Activated CD4-positive, alpha-beta T cell treated with anti-CD3 and anti-CD28 coated beads, Interleukin-2, amount 10 ng/mL, durations not matched to agents 24 days and 14 days (primary cell): ENCODE measurements around the gene KATNB1. TPM values are rescaled to one million over a fixed set of nuclear protein-coding genes. Genes with fewer than 3 reads are reported as not detected.
A peak's percentile ranks its signal among the peaks of the same experiment; 100 is the strongest.
"Not testable (repeated sequence)": the region's sequence is repeated elsewhere in the genome, so short reads cannot be mapped to it uniquely, and the experiment has no call there.

ENCODE experiments used
- DNase-seq: peaks from one replicate; pipeline ENCODE4 v3.0.0; 2022
- H3K27ac Mint-ChIP-seq: one replicate; pipeline ENCODE4 v1.8.0; 2022; ENCODE audit warnings: mild to moderate bottlenecking, mixed read lengths
- H3K27me3 Mint-ChIP-seq: one replicate; pipeline ENCODE4 v1.8.0; 2022; ENCODE audit warnings: mixed read lengths
- H3K36me3 Mint-ChIP-seq: one replicate; pipeline ENCODE4 v1.8.0; 2022; ENCODE audit warnings: low read depth, mild to moderate bottlenecking, mixed read lengths
- H3K4me1 Mint-ChIP-seq: one replicate; pipeline ENCODE4 v1.8.0; 2021; ENCODE audit warnings: mixed read lengths
- H3K4me3 Mint-ChIP-seq: one replicate; pipeline ENCODE4 v1.8.0; 2022; ENCODE audit warnings: mild to moderate bottlenecking, moderate library complexity, mixed read lengths
- H3K9me3 Mint-ChIP-seq: one replicate; pipeline ENCODE4 v1.8.0; 2021; ENCODE audit warnings: mixed read lengths
- intact Hi-C: fragments of 100-400 bp; cut with micrococcal nuclease; formaldehyde crosslinking; loops from one replicate; pipeline ENCODE4 v1.15.1; 2023
- total RNA-seq: library from RNA; stranded (reverse); gene quantifications from 2 replicates; pipeline ENCODE4 v1.2.3, GENCODE V29; 2022

Gene KATNB1
- total RNA-seq, 1 donor from 2014 or later: 45.0 TPM

- Mint-ChIP-seq H3K4me1 (no peaks in the 10 kb centered on the region), H3K36me3 (no peaks in the 10 kb centered on the region), H3K27me3 (no peaks in the 10 kb centered on the region), H3K27ac (no peak overlapping the region), H3K9me3 (peaks cover 8% of the 10 kb centered on the region), H3K4me3 (no peak overlapping the region)
- intact Hi-C loops: no loop called here
- no peak for DNase-seq
These were observed 10.0 kb upstream of the KATNB1 start for GRCh38 chr16:57725554-57725953.

GRCh38 chr16:57725976-57726375, 9.6 kb upstream of the KATNB1 start:
- H3K27me3 Mint-ChIP-seq: no peaks in the 10 kb centered on the region
- intact Hi-C loops: no loop called here
- H3K9me3 Mint-ChIP-seq: peaks cover 8% of the 10 kb centered on the region
- H3K4me3 Mint-ChIP-seq: no peak overlapping the region
- no peaks in the 10 kb centered on the region for H3K4me1 Mint-ChIP-seq
- no peak overlapping the region for H3K27ac Mint-ChIP-seq
- no peak for DNase-seq
- H3K36me3 Mint-ChIP-seq: no peaks in the 10 kb centered on the region

GRCh38 chr16:57726433-57726947, 9.1 kb upstream of the KATNB1 start:
- H3K36me3 Mint-ChIP-seq: no peaks in the 10 kb centered on the region
- DNase-seq: no peak
- peaks cover 8% of the 10 kb centered on the region for H3K9me3 Mint-ChIP-seq
- no peak overlapping the region for H3K4me3 Mint-ChIP-seq
- no peaks in the 10 kb centered on the region for H3K4me1 Mint-ChIP-seq
- no peaks in the 10 kb centered on the region for H3K27me3 Mint-ChIP-seq
- intact Hi-C loops: no loop called here
- no peak overlapping the region for H3K27ac Mint-ChIP-seq

- peaks cover under 1% of the 10 kb centered on the region for H3K36me3 Mint-ChIP-seq
- DNase-seq: no peak
- H3K9me3 Mint-ChIP-seq: peaks cover 10% of the 10 kb centered on the region
- intact Hi-C loops: no loop called here
- no peak overlapping the region for H3K4me3 Mint-ChIP-seq
- H3K27me3 Mint-ChIP-seq: no peaks in the 10 kb centered on the region
- no peaks in the 10 kb centered on the region for H3K4me1 Mint-ChIP-seq
- no peak overlapping the region for H3K27ac Mint-ChIP-seq
These were observed 8.0 kb upstream of the KATNB1 start for GRCh38 chr16:57727610-57728009.

- Mint-ChIP-seq H3K27me3 (no peaks in the 10 kb centered on the region), H3K27ac (no peak overlapping the region), H3K4me3 (no peak overlapping the region), H3K4me1 (peaks cover 3% of the 10 kb centered on the region), H3K36me3 (peaks cover 8% of the 10 kb centered on the region), H3K9me3 (peaks cover 19% of the 10 kb centered on the region)
- intact Hi-C loops: no loop called here
- no peak for DNase-seq
These were observed 7.0 kb upstream of the KATNB1 start for GRCh38 chr16:57728336-57729181.

- Mint-ChIP-seq H3K27me3 (no peaks in the 10 kb centered on the region), H3K4me3 (no peak overlapping the region)
These were observed 6.4 kb upstream of the KATNB1 start for GRCh38 chr16:57729182-57729484.

GRCh38 chr16:57729852-57730251, 5.7 kb upstream of the KATNB1 start:
- H3K36me3 Mint-ChIP-seq: peaks cover 11% of the 10 kb centered on the region
- DNase-seq, H3K4me3 Mint-ChIP-seq, H3K27ac Mint-ChIP-seq, H3K4me1 Mint-ChIP-seq, H3K27me3 Mint-ChIP-seq: not testable (repeated sequence)
- intact Hi-C loops: loop anchor here (10.0 kb wide), 2 partner anchors 255 to 425 kb away; no protein-coding TSS in a partner anchor
- H3K9me3 Mint-ChIP-seq: peaks cover 19% of the 10 kb centered on the region

More at GRCh38 chr16:57729182-57729484, 6.4 kb upstream of the KATNB1 start:
- Mint-ChIP-seq H3K9me3 (peaks cover 19% of the 10 kb centered on the region), H3K4me1 (peaks cover 3% of the 10 kb centered on the region), H3K36me3 (peaks cover 11% of the 10 kb centered on the region), H3K27ac (peak overlapping the region; percentile 72)
- no peak for DNase-seq
- intact Hi-C loops: no loop called here

- H3K27me3 Mint-ChIP-seq: no peaks in the 10 kb centered on the region
- H3K27ac Mint-ChIP-seq: no peak overlapping the region
- no peak for DNase-seq
- intact Hi-C loops: loop anchor here (10.0 kb wide), 2 partner anchors 256 to 426 kb away; no protein-coding TSS in a partner anchor
- H3K4me3 Mint-ChIP-seq: no peak overlapping the region
- peaks cover 19% of the 10 kb centered on the region for H3K9me3 Mint-ChIP-seq
- H3K4me1 Mint-ChIP-seq: peaks cover 5% of the 10 kb centered on the region
- peaks cover 15% of the 10 kb centered on the region for H3K36me3 Mint-ChIP-seq
These were observed 4.5 kb upstream of the KATNB1 start for GRCh38 chr16:57730771-57731730.

- H3K36me3 Mint-ChIP-seq: peaks cover 19% of the 10 kb centered on the region
- H3K27me3 Mint-ChIP-seq: no peaks in the 10 kb centered on the region
- DNase-seq: no peak
- intact Hi-C loops: loop anchor here (10.0 kb wide), 2 partner anchors 257 to 427 kb away; no protein-coding TSS in a partner anchor
- no peak overlapping the region for H3K4me3 Mint-ChIP-seq
- no peak overlapping the region for H3K27ac Mint-ChIP-seq
- peaks cover 14% of the 10 kb centered on the region for H3K4me1 Mint-ChIP-seq
- H3K9me3 Mint-ChIP-seq: peaks cover 19% of the 10 kb centered on the region
These were observed 3.5 kb upstream of the KATNB1 start for GRCh38 chr16:57732037-57732436.

GRCh38 chr16:57732714-57733113, 2.9 kb upstream of the KATNB1 start:
- Mint-ChIP-seq H3K4me1 (peaks cover 20% of the 10 kb centered on the region), H3K36me3 (peaks cover 19% of the 10 kb centered on the region), H3K27ac (no peak overlapping the region), H3K27me3 (no peaks in the 10 kb centered on the region), H3K9me3 (peaks cover 19% of the 10 kb centered on the region), H3K4me3 (peak overlapping the region; percentile 60)
- DNase-seq: no peak
- intact Hi-C loops: loop anchor here (10.0 kb wide), 2 partner anchors 258 to 428 kb away; no protein-coding TSS in a partner anchor

- Mint-ChIP-seq H3K9me3 (peaks cover 15% of the 10 kb centered on the region), H3K27ac (peak overlapping the region; percentile 98), H3K4me3 (peak overlapping the region; percentile 99), H3K27me3 (no peaks in the 10 kb centered on the region), H3K4me1 (peaks cover 21% of the 10 kb centered on the region), H3K36me3 (peaks cover 19% of the 10 kb centered on the region)
- DNase-seq: no peak
- intact Hi-C loops: loop anchor here (2.0 to 10.0 kb wide), 7 partner anchors 68 to 430 kb away; partner anchors contain the start of genes CCDC102A, KIFC3, USB1 and ZNF319
These were observed 1.2 kb upstream of the KATNB1 start for GRCh38 chr16:57734308-57734924.

GRCh38 chr16:57734925-57735754, 430 bp upstream of the KATNB1 start:
- intact Hi-C loops: loop anchor here (1.0 to 10.0 kb wide), 10 partner anchors 68 to 430 kb away; partner anchors contain the start of genes CCDC102A, CFAP20, KIFC3 and USB1
- no peaks in the 10 kb centered on the region for H3K27me3 Mint-ChIP-seq
- H3K36me3 Mint-ChIP-seq: peaks cover 19% of the 10 kb centered on the region
- DNase-seq: peak; percentile 99
- peak overlapping the region; percentile 99 for H3K4me3 Mint-ChIP-seq
- peaks cover 21% of the 10 kb centered on the region for H3K4me1 Mint-ChIP-seq
- H3K9me3 Mint-ChIP-seq: peaks cover 13% of the 10 kb centered on the region
- peak overlapping the region; percentile 98 for H3K27ac Mint-ChIP-seq
